SH-SY5Y (cell line): ENCODE data around the gene DISP2.

ENCODE experiments used
- GATA2 ChIP-seq: IDR thresholded peaks from 2 replicates; pipeline ENCODE4 v1.6.1; 2011; ENCODE audit warnings: mild to moderate bottlenecking, low read depth, low read length
- GATA3 ChIP-seq: IDR thresholded peaks from 2 replicates; pipeline ENCODE4 v1.6.1; 2011; ENCODE audit warnings: low read depth, mild to moderate bottlenecking, low read length, moderate library complexity

DNA sequence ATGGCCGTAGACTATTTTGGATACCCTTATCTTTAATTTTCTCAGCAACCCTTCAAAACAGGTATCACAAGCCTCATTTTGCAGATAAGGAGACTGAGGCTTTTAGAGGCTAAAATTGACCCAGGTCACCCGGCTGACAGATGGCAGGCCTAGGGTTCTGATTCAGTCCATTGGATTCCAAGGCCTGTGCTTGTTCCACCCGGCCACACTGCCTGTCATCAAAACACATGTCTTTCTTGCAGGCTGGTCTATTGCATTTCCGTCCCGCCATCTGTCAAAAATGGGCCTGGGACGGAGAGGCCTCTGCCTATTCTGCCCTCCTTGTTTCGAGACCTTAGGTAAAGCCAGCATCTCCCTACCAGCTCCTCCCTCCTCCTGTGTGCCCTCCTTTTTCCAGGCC lies 26.4 kb upstream of the DISP2 start:
- no peak for TF ChIP-seq GATA2
- no peak for TF ChIP-seq GATA3
